Subcutaneous abdominal adipose tissue (tissue), 5 donors: ENCODE data around the gene INF2.
A peak's percentile ranks its signal among the peaks of the same experiment; 100 is the strongest.
"Not testable (repeated sequence)": the region's sequence is repeated elsewhere in the genome, so short reads cannot be mapped to it uniquely, and the experiment has no call there.

Source experiments
- H3K27ac ChIP-seq: one replicate; pipeline ENCODE4 v1.7.0; 2013; ENCODE audit warnings: low read depth, mild to moderate bottlenecking, inconsistent platforms, low read length, moderate library complexity
- H3K27me3 ChIP-seq, 5 donors: one replicate each; pipeline ENCODE4 v1.7.0; 2013; ENCODE audit warnings: low read length in 5 of 5, inconsistent platforms in 1 of 5; ENCODE audit not compliant: control insufficient read depth in 5 of 5, insufficient read depth in 4 of 5
- H3K36me3 ChIP-seq, 5 donors: one replicate each; pipeline ENCODE4 v1.7.0; 2013; ENCODE audit warnings: low read length in 5 of 5; ENCODE audit not compliant: control insufficient read depth in 5 of 5, insufficient read depth in 5 of 5
- H3K4me1 ChIP-seq, 5 donors: one replicate each; pipeline ENCODE4 v1.7.0; 2013; ENCODE audit warnings: low read length in 5 of 5, mild to moderate bottlenecking in 3 of 5, moderate library complexity in 1 of 5; ENCODE audit not compliant: control insufficient read depth in 5 of 5, insufficient read depth in 5 of 5
- H3K4me3 ChIP-seq, 5 donors: one replicate each; pipeline ENCODE4 v1.7.0; 2013; ENCODE audit warnings: low read length in 5 of 5, low read depth in 1 of 5
- H3K9ac ChIP-seq, 5 donors: one replicate each; pipeline ENCODE4 v1.7.0; 2013; ENCODE audit warnings: low read length in 5 of 5, mild to moderate bottlenecking in 4 of 5, moderate library complexity in 3 of 5
- H3K9me3 ChIP-seq, 5 donors: one replicate each; pipeline ENCODE4 v1.7.0; 2013; ENCODE audit warnings: low read length in 5 of 5; ENCODE audit not compliant: control insufficient read depth in 5 of 5
- donor health status: healthy.
- donor health status: healthy.
- donor health status: healthy.
- donor health status: healthy.
- donor health status: healthy.

INF2 gene

GRCh38 chr14:104746934-104747481 lies 57.6 kb downstream of the INF2 start:
- Histone ChIP-seq H3K27ac (peak overlapping the region; percentile 41), H3K9me3 (no peaks in the 10 kb centered on the region), H3K27me3 (no peaks in the 10 kb centered on the region), H3K4me3 (no peak overlapping the region), H3K36me3 (peaks cover 0 to 26% (median 10%) of the 10 kb centered on the region in 5 donors), H3K9ac (peak overlapping the region in 1 of 5 donors; percentile 6), H3K4me1 (peaks cover 2 to 51% (median 37%) of the 10 kb centered on the region in 5 donors)

GRCh38 chr14:104747876-104748275 lies 58.5 kb downstream of the INF2 start:
- peaks cover 2 to 56% (median 41%) of the 10 kb centered on the region in 5 donors for H3K4me1 ChIP-seq
- no peaks in the 10 kb centered on the region for H3K9me3 ChIP-seq
- H3K36me3 ChIP-seq: peaks cover 0 to 23% (median 7%) of the 10 kb centered on the region in 5 donors
- H3K27ac ChIP-seq: no peak overlapping the region
- H3K27me3 ChIP-seq: no peaks in the 10 kb centered on the region
- no peak overlapping the region for H3K4me3 ChIP-seq
- H3K9ac ChIP-seq: no peak overlapping the region

- no peak overlapping the region for H3K27ac ChIP-seq
- H3K36me3 ChIP-seq: peaks cover 0 to 14% (median 0%) of the 10 kb centered on the region in 5 donors
- H3K4me1 ChIP-seq: peaks cover 6 to 65% (median 52%) of the 10 kb centered on the region in 5 donors
- H3K4me3 ChIP-seq: no peak overlapping the region
- H3K27me3 ChIP-seq: no peaks in the 10 kb centered on the region
- no peaks in the 10 kb centered on the region for H3K9me3 ChIP-seq
- H3K9ac ChIP-seq: peak overlapping the region in 1 of 5 donors; percentile 48
Measured at GRCh38 chr14:104749111-104749649, 59.8 kb downstream of the INF2 start.

GRCh38 chr14:104750056-104750752 lies 60.8 kb downstream of the INF2 start:
- H3K4me3 ChIP-seq: no peak overlapping the region
- no peak overlapping the region for H3K9ac ChIP-seq
- peaks cover 0 to 4% (median under 1%) of the 10 kb centered on the region in 5 donors for H3K36me3 ChIP-seq
- no peaks in the 10 kb centered on the region for H3K9me3 ChIP-seq
- H3K27me3 ChIP-seq: no peaks in the 10 kb centered on the region
- no peak overlapping the region for H3K27ac ChIP-seq
- peaks cover 11 to 75% (median 58%) of the 10 kb centered on the region in 5 donors for H3K4me1 ChIP-seq

- not testable (repeated sequence) for H3K9me3 ChIP-seq, H3K9ac ChIP-seq, H3K27ac ChIP-seq, H3K4me3 ChIP-seq, H3K27me3 ChIP-seq, H3K36me3 ChIP-seq
- peaks cover 11 to 73% (median 58%) of the 10 kb centered on the region in 5 donors for H3K4me1 ChIP-seq
Measured at GRCh38 chr14:104750753-104751057, 61.3 kb downstream of the INF2 start.

GRCh38 chr14:104751539-104752422 lies 62.4 kb downstream of the INF2 start:
- Histone ChIP-seq H3K4me3 (peak overlapping the region; percentile 64 to 93 (median 78)), H3K9ac (peak overlapping the region in 4 of 5 donors; percentile 34 to 74 (median 64)), H3K4me1 (peaks cover 11 to 62% (median 51%) of the 10 kb centered on the region in 5 donors), H3K9me3 (no peaks in the 10 kb centered on the region), H3K36me3 (peaks cover 0 to 16% (median 15%) of the 10 kb centered on the region in 5 donors), H3K27me3 (no peaks in the 10 kb centered on the region), H3K27ac (peak overlapping the region; percentile 60)

- no peaks in the 10 kb centered on the region for H3K9me3 ChIP-seq
- H3K9ac ChIP-seq: peak overlapping the region in 4 of 5 donors; percentile 34 to 74 (median 64)
- H3K4me3 ChIP-seq: peak overlapping the region; percentile 64 to 93 (median 78)
- peaks cover 11 to 56% (median 45%) of the 10 kb centered on the region in 5 donors for H3K4me1 ChIP-seq
- peaks cover 0 to 22% (median 21%) of the 10 kb centered on the region in 5 donors for H3K36me3 ChIP-seq
- H3K27me3 ChIP-seq: no peaks in the 10 kb centered on the region
- H3K27ac ChIP-seq: peak overlapping the region; percentile 60
Measured at GRCh38 chr14:104752423-104752734, 63.0 kb downstream of the INF2 start.

GRCh38 chr14:104752735-104753527 lies 63.5 kb downstream of the INF2 start, which contains the start of gene SIVA1:
TSS of gene SIVA1 (plus strand) at chr14:104753147. CDS start at chr14:104753202, 55 bp downstream.
- H3K9me3 ChIP-seq: no peaks in the 10 kb centered on the region

GRCh38 chr14:104753528-104754212 lies 64.3 kb downstream of the INF2 start:
- H3K27ac ChIP-seq: peak overlapping the region; percentile 46
- peaks cover 11 to 47% (median 40%) of the 10 kb centered on the region in 5 donors for H3K4me1 ChIP-seq
- peak overlapping the region in 4 of 5 donors; percentile 91 to 95 (median 93) for H3K9ac ChIP-seq
- no peaks in the 10 kb centered on the region for H3K9me3 ChIP-seq
- H3K27me3 ChIP-seq: no peaks in the 10 kb centered on the region
- H3K4me3 ChIP-seq: peak overlapping the region; percentile 78 to 97 (median 93)
- peaks cover 0 to 34% (median 32%) of the 10 kb centered on the region in 5 donors for H3K36me3 ChIP-seq

More at GRCh38 chr14:104752735-104753527, 63.5 kb downstream of the INF2 start, which contains the start of gene SIVA1:
- Histone ChIP-seq H3K4me3 (peak within 1 kb of the TSS; percentile 78 to 97 (median 93)), H3K36me3 (peaks cover 0 to 27% (median 27%) of the 10 kb centered on the region in 5 donors), H3K9ac (peak within 1 kb of the TSS in 4 of 5 donors; percentile 91 to 95 (median 93)), H3K4me1 (peaks cover 11 to 51% (median 43%) of the 10 kb centered on the region in 5 donors), H3K27me3 (no peaks in the 10 kb centered on the region), H3K27ac (peak within 1 kb of the TSS; percentile 60)
